BJ (cell line): ENCODE results near the gene KRTAP10-11. TPM values are rescaled to one million over a fixed set of nuclear protein-coding genes. Genes with fewer than 3 reads are reported as not detected.

ENCODE experiments used
- CTCF ChIA-PET: fragments of 350-600 bp; formaldehyde crosslinking; extraction: SDS; loops from one replicate; lab custom pipeline; 2021; ENCODE audit warnings: antibody characterized with exemption, inconsistent platforms; lab: Yijun Ruan, JAX
- POLR2A ChIA-PET: fragments of 300-600 bp; sonication (Branson Sonifier 250); formaldehyde crosslinking; extraction: SDS; loops from one replicate; lab custom pipeline; 2021; ENCODE audit warnings: antibody characterized with exemption; lab: Charles Lee
- DNase-seq: peaks from one replicate; pipeline ENCODE4 v3.0.0-alpha.2; 2011; ENCODE audit warnings: low read depth
- H3K27me3 ChIP-seq: 2 replicates; pipeline ENCODE4 v1.6.0; 2011; ENCODE audit warnings: low read length; ENCODE audit not compliant: control insufficient read depth, insufficient read depth
- H3K36me3 ChIP-seq: 2 replicates; pipeline ENCODE4 v1.5.1; 2011; ENCODE audit warnings: low read length; ENCODE audit not compliant: control insufficient read depth, insufficient read depth
- H3K4me3 ChIP-seq: 2 replicates; pipeline ENCODE4 v1.5.1; 2011; ENCODE audit warnings: low read depth, mild to moderate bottlenecking, control low read depth, low read length
- CTCF ChIP-seq: IDR thresholded peaks from 2 replicates; pipeline ENCODE4 v1.5.1; 2011; ENCODE audit warnings: low read depth, mild to moderate bottlenecking, control low read depth, inconsistent platforms, low read length, moderate library complexity; ENCODE audit not compliant: insufficient read depth
- polyA plus RNA-seq: library from polyadenylated mRNA; depleted of rRNA; stranded (reverse); fragments of >200 nt; gene quantifications from 2 replicates; pipeline ENCODE4 v1.2.3, GENCODE V29; 2011

The KRTAP10-11 gene
- polyA plus RNA-seq, 1 experiment, result not detected

DNA sequence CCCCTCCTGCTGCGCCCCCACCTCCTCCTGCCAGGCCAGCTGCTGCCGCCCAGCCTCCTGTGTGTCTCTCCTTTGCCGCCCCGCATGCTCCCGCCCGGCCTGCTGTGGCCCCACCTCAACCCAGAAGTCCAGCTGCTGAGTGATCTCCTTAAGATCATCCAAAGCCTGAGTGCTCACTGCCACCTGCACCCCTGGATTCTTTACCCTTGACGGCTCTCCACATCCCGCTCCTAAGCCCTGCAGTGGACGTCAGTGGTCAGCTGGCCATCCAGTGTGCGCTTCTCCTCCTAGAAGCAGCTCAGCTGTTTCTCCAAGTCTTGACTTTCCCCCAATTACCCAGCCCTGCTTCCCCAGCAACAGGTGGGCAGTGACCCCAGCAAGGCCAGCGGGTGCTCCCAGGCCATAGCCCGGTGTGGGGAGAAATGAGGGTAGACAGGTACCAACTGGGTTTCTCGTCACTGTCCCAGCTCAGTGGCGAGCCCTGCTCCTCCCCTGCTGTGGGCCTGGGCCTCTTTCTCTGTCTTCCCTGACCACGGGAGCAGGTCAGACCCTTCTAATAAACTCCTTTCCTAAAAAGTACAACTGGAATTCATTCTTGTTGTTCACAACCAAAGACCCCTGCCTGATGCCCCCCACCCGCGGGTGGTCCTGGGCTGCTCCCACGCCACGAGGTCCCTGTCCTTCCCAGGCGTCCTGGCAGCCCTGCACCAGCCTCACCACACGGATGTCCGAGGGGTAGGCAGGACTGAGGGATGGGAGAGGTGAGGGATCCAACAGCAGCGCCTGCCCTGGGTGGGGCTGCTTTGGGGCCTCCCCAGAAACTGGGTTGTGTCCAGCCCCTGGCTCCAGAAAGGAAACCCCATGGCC is 44.4 kb upstream of the KRTAP10-11 start:
- Histone ChIP-seq H3K36me3 (no peaks in the 10 kb centered on the region), H3K4me3 (no peak overlapping the region), H3K27me3 (no peaks in the 10 kb centered on the region)
- no peak for TF ChIP-seq CTCF
- ChIA-PET POLR2A (no interaction called here), CTCF (no interaction called here)
- DNase-seq, result no peak

DNA sequence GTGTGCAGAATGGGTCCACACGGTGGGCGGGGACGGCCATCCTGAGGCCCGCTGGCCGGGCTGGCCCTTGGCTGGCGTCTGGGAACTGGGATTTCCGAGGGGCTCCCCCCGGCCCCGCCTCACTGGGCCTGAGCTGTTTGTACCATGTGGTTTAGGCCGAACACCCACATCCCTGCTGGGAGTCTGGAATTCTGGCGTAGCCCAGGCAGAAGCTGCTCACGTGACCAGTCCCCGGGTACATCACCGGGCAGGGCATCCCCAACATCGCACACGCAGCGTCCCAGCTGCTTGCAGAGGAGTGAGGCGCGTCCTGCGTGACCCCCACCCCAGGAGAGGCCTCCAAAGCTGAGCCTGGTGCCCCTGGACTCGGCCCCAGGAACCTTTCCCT is 43.8 kb upstream of the KRTAP10-11 start:
- DNase-seq, result no peak
- no peaks in the 10 kb centered on the region for H3K36me3 ChIP-seq
- ChIA-PET CTCF (no interaction called here), POLR2A (no interaction called here)
- no peaks in the 10 kb centered on the region for H3K27me3 ChIP-seq
- H3K4me3 ChIP-seq, result no peak overlapping the region
- no peak for TF ChIP-seq CTCF

GRCh38 chr21:44603109-44603875 is 42.9 kb upstream of the KRTAP10-11 start:
- Histone ChIP-seq H3K36me3 (no peaks in the 10 kb centered on the region), H3K4me3 (no peak overlapping the region), H3K27me3 (no peaks in the 10 kb centered on the region)
- DNase-seq, result no peak
- ChIA-PET POLR2A (no interaction called here), CTCF (no interaction called here)
- no peak for TF ChIP-seq CTCF

GRCh38 chr21:44603911-44604310 is 42.3 kb upstream of the KRTAP10-11 start:
- no peak for TF ChIP-seq CTCF
- ChIA-PET CTCF (no interaction called here), POLR2A (no interaction called here)
- no peak overlapping the region for H3K4me3 ChIP-seq
- H3K27me3 ChIP-seq, result no peaks in the 10 kb centered on the region
- no peak for DNase-seq
- no peaks in the 10 kb centered on the region for H3K36me3 ChIP-seq

DNA sequence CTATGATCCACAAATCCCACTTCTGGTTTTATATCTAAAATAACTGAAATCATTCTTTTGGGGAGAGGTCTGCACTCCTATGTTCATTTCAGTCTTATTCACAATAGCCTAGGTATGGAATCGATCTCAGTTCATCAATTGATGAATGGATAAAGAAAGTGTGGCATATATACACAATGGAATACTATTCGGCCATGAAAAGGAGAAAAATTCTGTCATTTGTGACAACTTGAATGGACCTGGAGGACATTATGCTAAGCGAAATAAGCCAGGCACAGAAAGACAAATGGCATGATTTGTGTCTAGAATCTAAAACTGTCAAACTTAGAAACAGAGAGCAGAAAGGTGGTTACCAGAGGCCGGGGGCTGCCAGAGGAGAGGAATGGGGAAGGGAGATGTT is 39.7 kb upstream of the KRTAP10-11 start:
- Histone ChIP-seq H3K36me3 (no peaks in the 10 kb centered on the region), H3K27me3 (no peaks in the 10 kb centered on the region), H3K4me3 (no peak overlapping the region)
- POLR2A ChIA-PET, result no interaction called here
- no peak for TF ChIP-seq CTCF
- no peak for DNase-seq
- CTCF ChIA-PET, result interaction anchor here (1.1 kb wide), 1 partner anchor 187 kb away, joined by 3 read pairs; no protein-coding TSS in a partner anchor
